ENCODE measurements around the gene NMT1.

GRCh38 chr17:45145035-45145389 is 83.9 kb downstream of the NMT1 start:
- TF ChIP-seq CTCF (IDR thresholded peaks at IDR 0.05; ENCODE audit: low read length) (no peak), EZH2 (optimal IDR thresholded peaks at IDR 0.05; ENCODE audit: low read depth, low read length) (no peak)

Data from MM.1S (cell line).